Ovary (tissue), 9 donors: ENCODE results near the gene ADAMTSL3. TPM values are rescaled to one million over a fixed set of nuclear protein-coding genes. Genes with fewer than 3 reads are reported as not detected.
"Not testable (repeated sequence)": the region's sequence is repeated elsewhere in the genome, so short reads cannot be mapped to it uniquely, and the experiment has no call there.

ENCODE experiments used
- DNase-seq, 5 donors: peaks; one replicate each; pipeline ENCODE4 v3.0.0-alpha.2; 2019 to 2020
- H3K27ac ChIP-seq, 2 donors: fragments of 200-600 bp; one replicate each; pipeline versions ENCODE4 v1.5.1 to v1.8.0; 2019 to 2022
- H3K27me3 ChIP-seq: fragments of 200-600 bp; one replicate; pipeline ENCODE4 v1.8.0; 2022
- H3K36me3 ChIP-seq: fragments of 200-600 bp; sonication (generic); one replicate; pipeline ENCODE4 v1.5.1; 2019
- H3K4me1 ChIP-seq: one replicate; pipeline ENCODE4 v1.8.1; 2013; ENCODE audit warnings: mild to moderate bottlenecking, moderate library complexity; ENCODE audit not compliant: insufficient read depth
- H3K4me3 ChIP-seq: fragments of 200-600 bp; sonication (generic); one replicate; pipeline ENCODE4 v1.5.1; 2017
- H3K9me3 ChIP-seq, 2 donors: fragments of 200-600 bp in 1 of 2; sonication (generic) in 1 of 2; one replicate each; pipeline versions ENCODE4 v1.5.1 to v1.8.1; 2013 to 2019; ENCODE audit warnings: mild to moderate bottlenecking in 1 of 2, moderate library complexity in 1 of 2
- EP300 ChIP-seq: sonication (generic); formaldehyde crosslinking; IDR thresholded peaks from one replicate; pipeline ENCODE4 v1.6.1; 2017; ENCODE audit warnings: antibody characterized with exemption
- POLR2A ChIP-seq: fragments of 450-650 bp; IDR thresholded peaks from one replicate; pipeline ENCODE4 v1.6.1; 2017; ENCODE audit warnings: antibody characterized with exemption, mild to moderate bottlenecking, moderate library complexity
- WGBS, 3 donors: extraction: QIAGEN DNeasy Blood & Tissue Kit in 1 of 3; methylation state at CpG; one replicate each; pipeline versions ENCODE4 v1.1.5 to v1.1.7; 2013 to 2017; 5-methylcytosine and 5-hydroxymethylcytosine counted together
- intact Hi-C, 4 donors: fragments of 100-400 bp; cut with DNase I; formaldehyde crosslinking; loops; one replicate each; pipeline versions ENCODE4 v1.11.0 to v1.15.1; 2022 to 2023
- polyA plus RNA-seq, 2 donors: library from polyadenylated mRNA; stranded (reverse); fragments of 200-250 nt in 1 of 2; fragments of 350-450 nt in 1 of 2; fragmentation: Illumina TruSeq in 1 of 2; extraction: RNeasy Lipid Tissue Mini Kit (QIAGEN cat#74804) in 1 of 2; gene quantifications; one replicate each; pipeline ENCODE4 v1.2.3, GENCODE V29; 2013 to 2014
- total RNA-seq, 7 donors: library from RNA; depleted of rRNA in 2 of 7; stranded (reverse); fragments of >200 nt in 2 of 7; fragmentation: NEBNext Ultra II Directional in 3 of 7; extraction: Animal tissue kit (Norgen Biotek cat#: 25700) in 3 of 7; gene quantifications; one replicate each; pipeline versions ENCODE4 v1.1.0 to v1.2.4, GENCODE V29; 2016 to 2023
- TF ChIP-seq, protein P1 (sequence below), 3 donors: fragments of 450-650 bp in 2 of 3; fragments of 200-600 bp in 1 of 3; IDR thresholded peaks; one replicate each; pipeline versions ENCODE4 v1.5.1 to v1.8.0; 2016 to 2022; ENCODE audit warnings: antibody characterized with exemption in 3 of 3, mild to moderate bottlenecking in 1 of 3
- donor health status: DM: no; HTN: no; CAD: no; lungs with moderate emphysema.
- donor health status: DM: no; HTN: no; CAD: no.
- donor health status: Bipolar disorder and iron deficiency.
- donor health status: DM: yes; HTN: yes; CAD: no.
- donor health status: DM: no; HTN: no; CAD: no.
- donor health status: DM: yes; HTN: yes; CAD: no.

The ADAMTSL3 gene
- total and polyA plus RNA-seq, 9 donors, result 0.96 to 9.0 (median 3.7) TPM

DNA sequence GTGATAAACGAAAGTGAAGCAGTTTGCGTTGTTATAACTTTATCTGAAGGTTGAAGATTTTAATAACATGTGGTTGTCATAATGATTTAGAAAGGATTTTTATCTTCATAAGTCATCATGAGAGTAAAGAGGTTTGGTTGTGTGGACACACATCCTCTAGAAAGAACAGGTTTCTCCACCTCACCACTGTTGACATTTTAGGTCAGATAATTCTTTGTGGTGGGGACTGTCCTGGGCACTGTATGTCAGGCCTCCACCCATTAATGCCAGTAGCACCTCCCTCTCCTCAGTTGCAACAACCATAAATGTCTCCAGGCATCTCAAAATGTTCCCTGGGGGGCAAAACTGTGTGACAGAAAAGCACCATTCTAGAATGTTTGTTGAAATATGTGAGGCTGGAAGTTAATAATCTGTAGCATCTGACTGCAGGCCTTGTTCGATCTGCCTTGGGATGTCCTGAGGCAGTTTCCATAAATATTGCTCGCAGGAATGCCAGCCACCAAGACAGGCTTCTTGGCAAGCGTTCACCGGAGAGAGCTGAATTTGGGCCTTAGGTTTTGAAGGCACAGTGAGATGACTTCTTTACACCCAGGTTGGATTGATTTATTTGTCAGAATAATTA lies 100.1 kb downstream of the ADAMTSL3 start:
- no peak for DNase-seq
- H3K27me3 ChIP-seq, result no peaks in the 10 kb centered on the region
- H3K9me3 ChIP-seq, result peaks cover 0 to 4% of the 10 kb centered on the region in 2 donors
- WGBS, 3 donors, result 86 to 88% (median 87%) methylated on average over 6 of the region's 6 CpGs
- intact Hi-C loops, result no loop called here
- no peak for TF ChIP-seq POLR2A
- no peak for TF ChIP-seq EP300
- TF ChIP-seq, protein P1, sequence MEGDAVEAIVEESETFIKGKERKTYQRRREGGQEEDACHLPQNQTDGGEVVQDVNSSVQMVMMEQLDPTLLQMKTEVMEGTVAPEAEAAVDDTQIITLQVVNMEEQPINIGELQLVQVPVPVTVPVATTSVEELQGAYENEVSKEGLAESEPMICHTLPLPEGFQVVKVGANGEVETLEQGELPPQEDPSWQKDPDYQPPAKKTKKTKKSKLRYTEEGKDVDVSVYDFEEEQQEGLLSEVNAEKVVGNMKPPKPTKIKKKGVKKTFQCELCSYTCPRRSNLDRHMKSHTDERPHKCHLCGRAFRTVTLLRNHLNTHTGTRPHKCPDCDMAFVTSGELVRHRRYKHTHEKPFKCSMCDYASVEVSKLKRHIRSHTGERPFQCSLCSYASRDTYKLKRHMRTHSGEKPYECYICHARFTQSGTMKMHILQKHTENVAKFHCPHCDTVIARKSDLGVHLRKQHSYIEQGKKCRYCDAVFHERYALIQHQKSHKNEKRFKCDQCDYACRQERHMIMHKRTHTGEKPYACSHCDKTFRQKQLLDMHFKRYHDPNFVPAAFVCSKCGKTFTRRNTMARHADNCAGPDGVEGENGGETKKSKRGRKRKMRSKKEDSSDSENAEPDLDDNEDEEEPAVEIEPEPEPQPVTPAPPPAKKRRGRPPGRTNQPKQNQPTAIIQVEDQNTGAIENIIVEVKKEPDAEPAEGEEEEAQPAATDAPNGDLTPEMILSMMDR (IDR thresholded peaks at IDR 0.05), result no peak
- H3K4me3 ChIP-seq, result no peak overlapping the region
- no peaks in the 10 kb centered on the region for H3K36me3 ChIP-seq
- H3K27ac ChIP-seq, result no peak overlapping the region
- no peaks in the 10 kb centered on the region for H3K4me1 ChIP-seq

DNA sequence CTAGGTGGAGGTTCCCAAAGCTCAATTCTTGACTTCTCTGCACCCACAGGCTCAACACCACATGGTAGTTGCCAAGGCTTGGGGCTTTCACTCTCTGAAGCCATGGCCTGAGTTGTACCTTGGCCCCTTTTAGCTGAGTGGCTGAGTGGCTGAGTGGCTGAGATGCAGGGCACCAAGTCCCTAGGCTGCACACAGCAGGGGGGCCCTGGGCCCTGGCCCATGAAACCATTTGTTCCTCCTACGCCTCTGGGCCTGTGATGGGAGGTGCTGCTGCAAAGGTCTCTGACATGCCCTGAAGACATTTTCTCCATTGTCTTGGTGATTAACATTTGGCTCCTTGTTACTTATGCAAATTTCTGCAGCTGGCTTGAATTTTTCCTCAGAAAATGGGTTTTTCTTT lies 103.4 kb downstream of the ADAMTSL3 start:
- 53 to 100% (median 92%) methylated on average over 1 of the region's 1 CpG for WGBS, 3 donors
- H3K27ac ChIP-seq, H3K36me3 ChIP-seq, H3K4me1 ChIP-seq, intact Hi-C loops, H3K9me3 ChIP-seq, H3K27me3 ChIP-seq, DNase-seq, H3K4me3 ChIP-seq: not testable (repeated sequence)

DNA sequence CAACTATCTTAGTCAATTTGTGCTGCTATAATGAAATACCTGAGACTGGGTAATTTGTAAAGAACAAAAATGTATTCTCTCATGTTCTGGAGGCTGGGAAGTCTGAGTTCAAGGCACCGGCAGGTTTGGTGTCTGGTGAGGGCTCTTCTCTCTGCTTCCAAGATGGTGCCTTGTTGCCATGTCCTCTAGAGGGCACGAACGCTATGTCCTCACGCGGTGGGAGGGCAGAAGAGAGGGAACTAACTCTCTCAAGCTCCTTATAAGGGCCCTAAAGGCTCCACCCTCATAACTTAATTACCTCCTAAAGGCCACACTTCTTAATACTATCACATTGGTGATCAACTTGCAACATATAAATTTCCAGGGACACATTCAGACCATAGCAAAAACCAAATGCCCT lies 108.4 kb downstream of the ADAMTSL3 start:
- no peaks in the 10 kb centered on the region for H3K36me3 ChIP-seq
- peaks cover 6% of the 10 kb centered on the region for H3K4me1 ChIP-seq
- no peak overlapping the region for H3K4me3 ChIP-seq
- 97 to 98% (median 97%) methylated on average over 5 of the region's 5 CpGs for WGBS, 3 donors
- no peaks in the 10 kb centered on the region for H3K27me3 ChIP-seq
- H3K9me3 ChIP-seq, result peaks cover 0 to 1% of the 10 kb centered on the region in 2 donors
- intact Hi-C loops, result no loop called here
- DNase-seq, result no peak
- no peak overlapping the region for H3K27ac ChIP-seq
- TF ChIP-seq POLR2A, result no peak
- TF ChIP-seq EP300, result no peak
- TF ChIP-seq, protein P1 (IDR thresholded peaks at IDR 0.05), result no peak

DNA sequence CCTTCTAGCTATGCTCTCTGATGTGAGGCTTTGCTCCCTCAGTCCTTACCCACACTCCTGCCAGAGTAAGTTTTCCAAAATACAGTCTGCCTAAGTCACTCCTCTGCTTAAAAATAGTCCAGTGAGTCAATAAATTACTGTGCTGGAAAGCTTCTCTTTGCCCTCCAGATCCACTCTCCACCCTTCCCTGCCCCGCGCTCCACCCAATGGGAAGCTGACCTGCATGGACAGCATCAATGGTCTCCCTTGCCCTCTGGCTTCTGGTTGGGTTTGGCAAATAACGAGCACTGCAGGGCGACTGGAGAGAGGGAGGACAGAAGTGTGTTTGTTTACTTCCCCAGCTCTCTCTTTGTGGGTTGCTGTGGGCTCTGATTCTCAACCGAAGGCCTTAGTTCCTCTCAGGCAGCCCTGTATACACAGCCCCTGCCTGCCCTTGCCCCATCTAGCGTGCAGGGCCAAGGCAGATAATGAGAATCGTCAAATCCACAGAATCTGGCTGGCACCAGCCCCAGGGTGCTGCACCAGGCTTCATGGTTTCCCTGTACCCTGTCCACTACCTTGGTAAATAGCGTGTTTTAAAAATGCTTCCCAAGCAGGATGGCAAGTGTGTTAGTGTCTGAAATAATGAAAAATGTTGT lies 110.4 kb downstream of the ADAMTSL3 start:
- WGBS, 3 donors, result 44 to 58% (median 55%) methylated on average over 7 to 8 of the region's 8 CpGs
- no peak overlapping the region for H3K4me3 ChIP-seq
- H3K36me3 ChIP-seq, result no peaks in the 10 kb centered on the region
- peak in 1 of 5 donors; percentile 34 for DNase-seq
- H3K9me3 ChIP-seq, result no peaks in the 10 kb centered on the region
- no peak overlapping the region for H3K27ac ChIP-seq
- intact Hi-C loops, result no loop called here
- no peak for TF ChIP-seq EP300
- TF ChIP-seq, protein P1 (IDR thresholded peaks at IDR 0.05), result no peak
- peaks cover 8% of the 10 kb centered on the region for H3K4me1 ChIP-seq
- H3K27me3 ChIP-seq, result no peaks in the 10 kb centered on the region

DNA sequence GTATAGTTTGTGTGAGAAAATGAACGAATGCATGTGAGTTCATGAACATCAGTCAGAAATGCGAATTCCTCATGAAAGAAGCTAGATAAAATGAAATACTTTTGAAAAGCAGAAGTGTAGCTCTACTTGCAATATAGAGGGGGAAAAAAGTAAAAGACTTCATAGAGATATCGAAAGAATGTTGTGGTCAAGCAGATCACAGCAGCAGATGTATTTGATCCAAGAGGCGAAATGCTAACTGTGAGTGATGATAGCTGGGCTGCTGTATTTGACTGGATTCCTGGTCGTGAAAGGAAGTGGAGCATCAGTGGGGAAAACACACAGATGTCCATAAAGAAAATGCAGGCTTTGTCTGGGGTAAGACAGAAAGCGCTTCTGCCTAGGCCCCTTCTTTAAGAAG lies 112.4 kb downstream of the ADAMTSL3 start:
- no peak overlapping the region for H3K27ac ChIP-seq
- WGBS, 3 donors, result 27 to 40% (median 38%) methylated on average over 6 of the region's 6 CpGs

More for the DNA sequence above, 112.4 kb downstream of the ADAMTSL3 start:
- TF ChIP-seq EP300, result no peak
- TF ChIP-seq POLR2A, result no peak
- TF ChIP-seq, protein P1 (IDR thresholded peaks at IDR 0.05), result no peak
- Histone ChIP-seq H3K27me3 (no peaks in the 10 kb centered on the region), H3K4me1 (peaks cover 8% of the 10 kb centered on the region), H3K4me3 (no peak overlapping the region), H3K9me3 (no peaks in the 10 kb centered on the region), H3K36me3 (no peaks in the 10 kb centered on the region)
- no peak for DNase-seq
- intact Hi-C loops, result no loop called here
